A673 (cell line): ENCODE data around the gene ACKR2. TPM values are rescaled to one million over a fixed set of nuclear protein-coding genes. Genes with fewer than 3 reads are reported as not detected.

Experiments used
- BruUV-seq: library from RNA; stranded (reverse); fragments of 400-500 nt; replicated peaks from 2 replicates; lab custom pipeline; 2021; lab: Mats Ljungman, UMichigan
- CTCF ChIA-PET: fragments of 300-600 bp; sonication (Branson Sonifier 250); formaldehyde crosslinking; loops from one replicate; lab custom pipeline; 2022; ENCODE audit warnings: antibody characterized with exemption; lab: Charles Lee
- POLR2A ChIA-PET: fragments of 300-600 bp; sonication (Branson Sonifier 250); formaldehyde crosslinking; loops from one replicate; lab custom pipeline; 2022; ENCODE audit warnings: antibody characterized with exemption; ENCODE audit not compliant: low non-redundant PET; lab: Charles Lee
- DNase-seq: peaks from one replicate; pipeline ENCODE4 v3.0.0-alpha.2; 2015; ENCODE audit warnings: low spot score
- H3K27ac ChIP-seq: fragments of 200-600 bp; sonication (generic); 2 replicates; pipeline ENCODE4 v1.5.1; 2016; ENCODE audit warnings: mixed run types, low read depth, mild to moderate bottlenecking, mixed read lengths, antibody characterized with exemption, low read length; ENCODE audit not compliant: poor library complexity, severe bottlenecking
- H3K27me3 ChIP-seq: fragments of 200-600 bp; sonication (generic); replicated peaks from 2 replicates; pipeline ENCODE4 v1.6.1; 2017; ENCODE audit warnings: mixed run types, low read depth, mild to moderate bottlenecking, mixed read lengths, antibody characterized with exemption, low read length; ENCODE audit not compliant: insufficient read depth, poor library complexity
- H3K36me3 ChIP-seq: fragments of 200-600 bp; sonication (generic); 2 replicates; pipeline ENCODE4 v1.6.1; 2016; ENCODE audit warnings: mixed run types, mild to moderate bottlenecking, mixed read lengths, antibody characterized with exemption, low read length; ENCODE audit not compliant: insufficient read depth, poor library complexity, severe bottlenecking
- H3K4me1 ChIP-seq: fragments of 200-600 bp; sonication (generic); 2 replicates; pipeline ENCODE4 v1.6.1; 2017; ENCODE audit warnings: mixed run types, mild to moderate bottlenecking, mixed read lengths, antibody characterized with exemption, low read length; ENCODE audit not compliant: insufficient read depth, poor library complexity, severe bottlenecking
- H3K4me3 ChIP-seq: fragments of 200-600 bp; sonication (generic); 2 replicates; pipeline ENCODE4 v1.5.1; 2016; ENCODE audit warnings: low read depth, mixed run types, mild to moderate bottlenecking, mixed read lengths, low read length; ENCODE audit not compliant: poor library complexity, severe bottlenecking
- H3K9me3 ChIP-seq: fragments of 200-600 bp; sonication (generic); 2 replicates; pipeline ENCODE4 v1.6.1; 2016; ENCODE audit warnings: mixed run types, low read depth, mild to moderate bottlenecking, mixed read lengths, antibody characterized with exemption, low read length; ENCODE audit not compliant: poor library complexity, severe bottlenecking
- CTCF ChIP-seq: fragments of 300-800, 200-600 bp; sonication (generic); conservative IDR thresholded peaks from 2 replicates; pipeline ENCODE4 v1.5.1; 2017; ENCODE audit warnings: low read depth, mild to moderate bottlenecking, antibody characterized with exemption, low read length, moderate library complexity, mixed read lengths
- EZH2 ChIP-seq: fragments of 200-600 bp; sonication (generic); IDR thresholded peaks from 2 replicates; pipeline ENCODE4 v1.6.1; 2017; ENCODE audit warnings: borderline replicate concordance, low read depth, mild to moderate bottlenecking, mixed read lengths, antibody characterized with exemption, low read length; ENCODE audit not compliant: poor library complexity, severe bottlenecking
- intact Hi-C: fragments of 100-400 bp; cut with micrococcal nuclease; formaldehyde crosslinking; loops from one replicate; pipeline ENCODE4 v1.10.0; 2022; ENCODE audit not compliant: unreplicated experiment
- total RNA-seq: library from RNA; stranded (reverse); gene quantifications from 2 replicates; pipeline ENCODE4 v1.2.3, GENCODE V29; 2021

ACKR2 gene
- total RNA-seq, 1 experiment from 2014 or later, result not detected

DNA sequence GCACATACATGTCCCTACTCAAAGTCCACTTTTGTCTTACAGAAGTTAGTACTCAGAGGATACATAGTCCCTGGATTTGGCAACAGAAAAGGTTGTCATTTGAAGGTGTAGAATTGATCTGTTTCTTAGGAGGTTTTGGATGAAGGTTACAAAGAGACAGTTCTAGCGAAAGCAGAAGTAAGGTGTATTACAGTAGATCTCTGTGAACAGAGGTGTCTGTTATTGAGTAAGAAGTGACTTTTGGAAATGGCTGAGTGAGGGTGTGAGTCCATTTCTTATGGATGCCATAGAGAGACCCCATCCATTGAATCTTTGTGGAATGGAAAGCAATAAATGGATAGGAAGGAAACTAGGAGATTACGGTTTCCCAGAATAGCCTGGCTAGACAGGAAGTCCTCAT is 102.3 kb downstream of the ACKR2 start:
- BruUV-seq, result no TSS peak
- no peak for TF ChIP-seq CTCF
- TF ChIP-seq EZH2, result no peak
- Histone ChIP-seq H3K27me3 (no peaks in the 10 kb centered on the region), H3K36me3 (no peaks in the 10 kb centered on the region), H3K4me3 (no peak overlapping the region), H3K9me3 (peaks cover 12% of the 10 kb centered on the region), H3K27ac (no peak overlapping the region), H3K4me1 (no peaks in the 10 kb centered on the region)
- CTCF ChIA-PET, result interaction anchor here (0.6 kb wide), 1 partner anchor 707 kb away, joined by 3 read pairs; no protein-coding TSS in a partner anchor
- DNase-seq, result no peak
- POLR2A ChIA-PET, result no interaction called here
- intact Hi-C loops, result no loop called here

DNA sequence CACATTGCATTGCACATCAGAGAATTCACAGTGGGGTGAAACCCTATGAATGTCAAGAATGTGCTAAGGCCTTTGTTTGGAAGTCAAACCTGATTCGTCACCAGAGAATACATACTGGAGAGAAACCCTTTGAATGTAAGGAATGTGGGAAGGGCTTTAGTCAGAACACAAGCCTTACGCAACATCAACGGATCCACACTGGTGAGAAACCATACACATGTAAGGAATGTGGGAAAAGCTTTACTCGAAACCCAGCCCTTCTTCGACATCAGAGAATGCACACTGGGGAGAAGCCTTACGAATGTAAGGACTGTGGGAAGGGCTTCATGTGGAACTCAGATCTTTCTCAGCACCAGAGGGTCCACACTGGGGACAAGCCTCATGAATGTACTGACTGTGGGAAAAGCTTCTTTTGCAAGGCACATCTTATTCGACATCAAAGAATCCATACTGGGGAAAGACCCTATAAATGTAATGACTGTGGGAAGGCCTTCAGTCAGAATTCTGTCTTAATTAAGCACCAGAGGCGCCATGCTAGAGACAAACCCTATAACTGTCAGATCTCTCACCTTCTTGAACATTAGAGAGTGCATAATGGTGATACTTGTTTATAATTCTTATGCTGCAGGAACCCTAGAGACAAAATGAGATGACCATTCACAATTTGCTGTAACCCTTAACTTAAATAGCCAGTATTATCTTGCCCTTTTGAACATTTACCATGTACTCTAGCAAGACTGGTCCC is 105.7 kb downstream of the ACKR2 start:
- Histone ChIP-seq H3K9me3 (peaks cover 12% of the 10 kb centered on the region), H3K27ac (no peak overlapping the region), H3K4me1 (no peaks in the 10 kb centered on the region), H3K36me3 (no peaks in the 10 kb centered on the region), H3K4me3 (no peak overlapping the region), H3K27me3 (no peaks in the 10 kb centered on the region)
- TF ChIP-seq EZH2, result no peak
- CTCF ChIA-PET, result no interaction called here
- intact Hi-C loops, result no loop called here
- no TSS peak for BruUV-seq
- POLR2A ChIA-PET, result no interaction called here
- DNase-seq, result no peak

Other genes starting within 250 kb of the ACKR2 start
- 28.9 and 29.5 TPM in 2 replicates for gene SEC22C, start 227.5 kb upstream of the ACKR2 start, total RNA-seq
- gene SS18L2, start 218.6 kb upstream of the ACKR2 start, total RNA-seq, result 13.5 and 14.9 TPM in 2 replicates
- gene NKTR, start 208.8 kb upstream of the ACKR2 start, total RNA-seq, result 44.8 and 53.1 TPM in 2 replicates
- 4.4 and 4.5 TPM in 2 replicates for gene ZBTB47, start 155.7 kb upstream of the ACKR2 start, total RNA-seq
- gene KLHL40, start 123.9 kb upstream of the ACKR2 start, total RNA-seq, result not detected in 2 replicates
- gene HHATL, start 106.6 kb upstream of the ACKR2 start, total RNA-seq, result not detected in 2 replicates
- gene CCDC13, start 36.2 kb upstream of the ACKR2 start, total RNA-seq, result 0.55 TPM in 1 of 2 replicates, not detected in the other
- 40.9 and 50.6 TPM in 2 replicates for gene HIGD1A, start 5.0 kb upstream of the ACKR2 start, total RNA-seq
- not detected in 2 replicates for gene CYP8B1, start 66.4 kb downstream of the ACKR2 start, total RNA-seq
- not detected in 2 replicates for gene ZNF662, start 96.7 kb downstream of the ACKR2 start, total RNA-seq
- gene GASK1A, start 169.9 kb downstream of the ACKR2 start, total RNA-seq, result 1.4 and 1.9 TPM in 2 replicates